Caki2 (cell line): ENCODE measurements around the gene ZKSCAN4. TPM values are rescaled to one million over a fixed set of nuclear protein-coding genes. Genes with fewer than 3 reads are reported as not detected.

Source experiments
- DNase-seq: peaks from one replicate; pipeline ENCODE4 v3.0.0-alpha.2; 2015; ENCODE audit warnings: low read depth
- in situ Hi-C: cut with HindIII; loops from 2 replicates; pipeline ENCODE4 v1.10.0; 2016; ENCODE audit warnings: low sequenced_read_pairs, low pct_unique_long_range_greater_than_20kb, mixed read lengths
- total RNA-seq: library from RNA; depleted of rRNA; stranded (reverse); fragments of >200 nt; shearing (Covaris generic); gene quantifications from 2 replicates; pipeline ENCODE4 v1.2.3, GENCODE V29; 2014; ENCODE audit warnings: low replicate concordance

Gene ZKSCAN4
- total RNA-seq, 1 experiment from 2014 or later = 16.9 TPM

GRCh38 chr6:28257042-28257441 lies 5.0 kb upstream of the ZKSCAN4 start:
- no peak for DNase-seq
- in situ Hi-C loops = no loop called here

GRCh38 chr6:28254121-28254519 lies 2.1 kb upstream of the ZKSCAN4 start:
- DNase-seq = no peak
- in situ Hi-C loops = no loop called here

GRCh38 chr6:28251661-28252008 lies 434 bp downstream of the ZKSCAN4 start:
- DNase-seq = no peak
- in situ Hi-C loops = no loop called here

GRCh38 chr6:28250747-28251146 lies 1.3 kb downstream of the ZKSCAN4 start:
- in situ Hi-C loops = no loop called here
- no peak for DNase-seq

GRCh38 chr6:28248916-28249315 lies 3.2 kb downstream of the ZKSCAN4 start:
- DNase-seq = no peak
- in situ Hi-C loops = no loop called here

- DNase-seq = no peak
Observed at GRCh38 chr6:28245206-28245941, 6.7 kb downstream of the ZKSCAN4 start.

GRCh38 chr6:28243946-28244345 lies 8.1 kb downstream of the ZKSCAN4 start:
- in situ Hi-C loops = no loop called here
- no peak for DNase-seq

More at GRCh38 chr6:28245206-28245941, 6.7 kb downstream of the ZKSCAN4 start:
- in situ Hi-C loops = no loop called here

- in situ Hi-C loops = no loop called here
- DNase-seq = no peak
Observed at GRCh38 chr6:28240471-28240870, 11.6 kb downstream of the ZKSCAN4 start.

- in situ Hi-C loops = no loop called here
- DNase-seq = no peak
Observed at GRCh38 chr6:28239636-28240035, 12.4 kb downstream of the ZKSCAN4 start.

GRCh38 chr6:28235912-28236452 lies 16.1 kb downstream of the ZKSCAN4 start:
- DNase-seq = no peak
- in situ Hi-C loops = no loop called here

GRCh38 chr6:28232785-28233184 lies 19.3 kb downstream of the ZKSCAN4 start:
- no peak for DNase-seq

GRCh38 chr6:28226460-28226859 lies 25.6 kb downstream of the ZKSCAN4 start:
- in situ Hi-C loops = no loop called here
- no peak for DNase-seq

More at GRCh38 chr6:28232785-28233184, 19.3 kb downstream of the ZKSCAN4 start:
- in situ Hi-C loops = no loop called here

GRCh38 chr6:28225056-28225834 lies 26.8 kb downstream of the ZKSCAN4 start, which contains the start of gene ZSCAN9:
Gene ZSCAN9, plus strand, starts transcription at chr6:28225275. Its CDS starts 1,810 bp downstream, at chr6:28227085.
- in situ Hi-C loops = no loop called here
- peak; percentile 86 for DNase-seq

- DNase-seq = no peak
- in situ Hi-C loops = no loop called here
Observed at GRCh38 chr6:28224131-28225055, 27.7 kb downstream of the ZKSCAN4 start.

- no peak for DNase-seq
- in situ Hi-C loops = no loop called here
Observed at GRCh38 chr6:28220257-28221133, 31.6 kb downstream of the ZKSCAN4 start.

GRCh38 chr6:28218312-28219248 lies 33.5 kb downstream of the ZKSCAN4 start:
- in situ Hi-C loops = no loop called here
- peak; percentile 73 for DNase-seq
